HG02678 (cell line): ENCODE results near the gene ADGRV1.
"Not testable (repeated sequence)": the region's sequence is repeated elsewhere in the genome, so short reads cannot be mapped to it uniquely, and the experiment has no call there.

Experiments used
- ATAC-seq: cut with Tn5 transposase; IDR thresholded peaks from one replicate; pipeline ENCODE4 v1.9.1; 2021; ENCODE audit warnings: mild to moderate bottlenecking, moderate library complexity; ENCODE audit not compliant: unreplicated experiment

The ADGRV1 gene

DNA sequence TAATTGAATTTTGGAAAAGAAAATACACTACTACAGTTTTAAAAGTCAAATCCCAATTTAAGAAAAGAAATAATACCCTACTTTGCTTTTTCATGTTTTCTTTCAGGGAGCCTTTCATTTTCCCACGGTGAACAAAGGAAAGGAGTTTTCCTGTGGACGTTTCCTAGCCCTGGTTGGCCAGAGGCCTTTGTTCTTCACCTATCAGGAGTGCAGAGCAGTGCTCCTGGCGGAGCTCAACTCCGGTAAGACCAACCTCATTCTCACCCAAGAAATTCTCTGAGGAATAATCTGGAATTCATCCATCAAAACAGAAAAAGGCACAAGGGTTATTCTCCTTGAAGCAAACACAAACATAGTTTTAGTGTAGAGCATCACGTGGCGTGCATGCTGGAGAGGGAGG, 248.9 kb downstream of the ADGRV1 start:
- no peak for ATAC-seq

DNA sequence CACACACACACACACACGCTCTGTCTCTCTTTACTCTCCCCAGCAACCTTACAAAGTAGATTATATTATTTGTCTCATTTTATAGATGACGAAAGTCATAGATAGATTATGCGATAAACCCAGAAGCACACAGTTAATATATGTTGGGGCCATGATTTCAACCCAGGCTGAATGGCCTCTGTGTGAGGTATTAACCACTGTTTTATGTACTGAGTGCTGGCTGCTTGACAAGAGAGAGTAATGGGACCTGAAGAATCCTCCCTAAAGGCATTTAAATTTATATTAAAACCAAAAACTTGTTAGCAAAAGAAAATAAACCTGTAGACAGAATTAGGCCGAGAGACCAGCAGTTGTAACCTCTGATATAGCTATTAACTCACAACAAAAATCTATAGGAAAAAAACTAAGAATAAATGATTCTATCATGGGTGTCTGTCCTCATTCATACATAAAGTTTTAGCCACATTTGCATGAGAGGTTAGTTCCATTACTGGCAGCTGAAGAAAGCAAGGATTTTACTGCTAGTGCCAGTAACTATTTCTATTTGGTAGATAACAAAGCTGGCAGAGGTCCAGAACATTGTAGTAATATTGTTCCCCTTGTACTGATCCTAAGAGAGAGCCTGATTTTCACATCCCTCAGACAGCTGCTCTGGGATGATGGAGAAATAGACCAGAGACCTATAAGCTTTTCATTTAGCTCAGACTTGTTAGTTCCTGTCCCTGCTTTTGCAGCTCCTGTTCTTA, 250.9 kb downstream of the ADGRV1 start:
- ATAC-seq: no peak

DNA sequence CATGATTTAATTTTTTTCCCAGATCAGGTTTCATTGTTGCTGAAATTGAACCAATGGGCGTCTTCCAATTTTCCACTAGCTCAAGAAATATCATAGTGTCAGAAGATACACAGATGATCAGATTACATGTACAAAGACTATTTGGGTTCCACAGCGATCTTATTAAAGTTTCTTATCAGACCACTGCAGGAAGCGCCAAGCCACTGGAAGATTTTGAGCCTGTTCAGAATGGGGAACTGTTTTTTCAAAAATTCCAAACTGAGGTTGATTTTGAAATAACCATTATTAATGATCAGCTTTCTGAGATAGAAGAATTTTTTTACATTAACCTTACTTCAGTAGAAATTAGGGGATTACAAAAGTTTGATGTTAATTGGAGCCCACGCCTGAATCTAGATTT, 251.6 kb downstream of the ADGRV1 start:
- ATAC-seq: no peak

DNA sequence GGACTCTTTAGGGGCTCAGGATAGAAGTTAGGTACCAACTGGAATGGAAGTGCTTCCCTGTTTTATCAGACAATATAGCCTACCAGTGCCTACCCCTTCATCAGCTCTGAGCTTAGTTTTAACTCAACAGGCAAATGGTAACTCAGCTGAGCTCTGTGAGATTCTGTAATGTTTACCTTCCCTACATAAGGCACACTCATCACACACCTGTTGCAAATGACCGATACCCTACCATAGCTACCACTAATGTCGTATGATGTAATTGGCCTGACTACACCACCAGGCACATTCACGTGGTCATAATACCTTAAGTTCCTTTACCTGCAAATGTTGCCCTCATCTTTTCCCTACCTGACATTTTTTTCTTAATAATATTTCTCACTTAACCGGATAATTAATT, 254.8 kb downstream of the ADGRV1 start:
- no peak for ATAC-seq

DNA sequence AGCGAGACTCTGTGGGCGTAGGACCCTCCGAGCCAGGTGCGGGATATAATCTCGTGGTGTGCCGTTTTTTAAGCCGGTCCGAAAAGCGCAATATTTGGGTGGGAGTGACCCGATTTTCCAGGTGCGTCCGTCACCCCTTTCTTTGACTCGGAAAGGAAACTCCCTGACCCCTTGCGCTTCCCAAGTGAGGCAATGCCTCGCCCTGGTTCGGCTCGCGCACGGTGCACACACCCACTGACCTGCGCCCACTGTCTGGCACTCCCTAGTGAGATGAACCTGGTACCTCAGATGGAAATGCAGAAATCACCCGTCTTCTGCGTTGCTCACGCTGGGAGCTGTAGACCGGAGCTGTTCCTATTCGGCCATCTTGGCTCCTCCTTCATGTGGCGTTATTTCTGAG, 263.5 kb downstream of the ADGRV1 start:
- not testable (repeated sequence) for ATAC-seq

DNA sequence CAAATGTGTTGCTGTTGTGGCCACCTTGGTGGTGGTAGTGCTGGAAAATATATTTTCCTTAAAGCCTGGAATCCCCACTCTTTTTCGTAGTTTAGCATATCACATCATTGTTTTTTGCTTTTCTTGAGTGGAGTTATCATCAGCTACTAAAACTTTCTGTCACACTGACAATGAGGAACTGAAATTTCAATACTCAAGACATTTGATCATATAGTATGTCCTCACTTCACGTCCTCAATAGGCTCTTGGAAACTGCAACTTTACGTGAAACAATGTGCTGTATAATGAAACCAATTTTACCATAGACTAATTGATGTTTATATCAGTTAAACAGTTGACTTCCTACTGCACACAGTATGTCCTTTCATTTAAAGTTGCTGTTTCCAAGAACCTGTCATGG, 265.8 kb downstream of the ADGRV1 start:
- no peak for ATAC-seq

DNA sequence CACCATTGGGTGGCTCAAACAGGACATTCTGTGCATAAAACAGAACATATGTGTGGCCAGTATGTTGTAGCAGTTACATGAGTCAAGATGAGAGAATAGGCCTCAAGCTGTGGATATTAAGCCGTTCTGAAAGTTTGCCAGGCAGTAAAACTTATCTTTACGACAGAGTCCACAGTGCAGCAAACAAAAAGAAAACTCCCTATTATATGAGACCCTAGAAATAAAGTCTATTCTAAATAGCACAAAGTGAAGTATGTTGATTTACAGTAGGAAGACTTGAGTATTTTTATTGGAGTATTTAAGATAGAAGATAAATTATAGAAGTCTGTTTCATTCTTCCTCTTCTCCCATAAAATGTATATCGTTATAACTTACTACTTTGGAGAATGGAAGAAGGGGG, 271.5 kb downstream of the ADGRV1 start:
- no peak for ATAC-seq

- ATAC-seq: no peak
Observed at GRCh38 chr5:90833753-90834152, 275.2 kb downstream of the ADGRV1 start.

- ATAC-seq: no peak
Observed at GRCh38 chr5:90834711-90835110, 276.1 kb downstream of the ADGRV1 start.

DNA sequence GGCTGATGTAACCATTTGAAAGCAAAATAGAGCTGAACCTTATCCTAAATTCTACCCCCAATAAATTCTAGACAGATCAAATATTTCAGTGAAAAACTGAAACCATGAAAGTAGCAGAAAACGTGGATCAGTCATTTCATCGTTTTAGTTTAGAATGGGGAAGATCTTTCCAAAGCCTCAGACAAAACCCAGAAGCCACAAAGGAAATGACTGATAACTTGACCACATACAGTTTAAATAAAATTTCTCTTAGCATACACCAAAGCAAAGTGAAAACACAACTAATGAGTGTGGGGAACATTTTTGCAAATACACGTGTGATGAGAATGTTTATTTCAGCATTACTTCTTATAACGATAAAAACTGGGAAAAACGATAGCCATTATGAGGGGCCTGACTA, 284.8 kb downstream of the ADGRV1 start:
- no peak for ATAC-seq

- ATAC-seq: no peak
Observed at GRCh38 chr5:90844931-90845330, 286.3 kb downstream of the ADGRV1 start.

GRCh38 chr5:90845723-90846554, 287.3 kb downstream of the ADGRV1 start:
- no peak for ATAC-seq

GRCh38 chr5:90847606-90848005, 289.0 kb downstream of the ADGRV1 start:
- not testable (repeated sequence) for ATAC-seq

GRCh38 chr5:90849939-90850338, 291.3 kb downstream of the ADGRV1 start:
- no peak for ATAC-seq

DNA sequence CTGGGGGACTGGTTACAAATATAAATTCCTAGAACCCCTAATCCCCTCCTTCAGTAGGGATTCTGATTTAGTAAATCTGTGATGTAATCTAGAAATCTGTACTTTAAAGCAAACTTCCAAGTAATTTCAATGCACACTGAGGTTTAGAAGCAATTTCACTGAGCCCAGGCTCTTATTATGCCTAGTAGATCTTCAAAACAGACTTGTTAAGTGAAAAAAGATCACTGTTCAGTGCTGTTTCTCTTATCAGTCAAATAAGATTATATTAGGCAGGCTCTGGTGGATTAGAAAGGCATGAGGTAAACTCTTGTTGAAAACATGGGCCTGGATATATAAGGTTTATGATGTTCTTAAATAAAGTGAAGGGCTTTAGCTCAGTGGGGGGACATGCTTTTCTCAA, 293.9 kb downstream of the ADGRV1 start:
- ATAC-seq: no peak

DNA sequence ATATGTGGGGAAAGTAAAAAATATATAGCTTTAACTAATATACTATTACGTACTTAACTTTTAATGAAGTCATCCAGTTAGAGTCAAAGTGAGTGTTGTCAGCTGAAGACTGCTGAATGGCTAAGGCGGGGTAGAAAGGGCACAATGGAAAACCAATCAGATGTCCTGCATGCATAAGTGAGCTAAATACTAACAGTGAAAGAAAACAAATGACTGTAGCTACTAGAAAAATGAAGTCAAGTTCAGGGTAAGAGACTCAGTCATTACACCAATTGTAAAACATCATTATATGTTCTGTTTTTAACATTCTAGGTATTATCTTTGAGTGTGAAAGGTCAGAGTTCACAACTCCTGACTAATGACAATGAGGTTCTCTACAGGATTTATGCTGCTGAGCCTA, 295.2 kb downstream of the ADGRV1 start:
- ATAC-seq: no peak

DNA sequence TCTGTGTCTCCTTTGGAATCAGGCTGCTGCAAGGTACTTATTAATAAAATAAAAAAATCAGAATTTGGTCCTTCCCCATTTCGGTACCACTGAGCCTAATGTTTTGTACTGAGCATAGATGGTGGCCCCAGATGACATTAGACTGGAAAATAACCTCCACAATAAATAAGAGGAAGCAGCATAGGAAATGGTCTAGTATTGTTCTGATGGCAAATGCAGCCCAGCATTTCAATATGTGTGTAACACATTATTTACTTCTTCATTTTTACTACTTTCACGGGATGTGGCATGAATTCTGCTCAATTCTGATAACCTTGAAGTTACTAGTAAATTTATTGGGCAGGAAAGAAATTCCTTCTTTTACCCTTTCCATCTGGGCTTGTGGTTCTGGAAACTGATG, 295.6 kb downstream of the ADGRV1 start:
- no peak for ATAC-seq

GRCh38 chr5:90855296-90856010, 296.9 kb downstream of the ADGRV1 start:
- ATAC-seq: no peak

- ATAC-seq: no peak
Observed at GRCh38 chr5:90861843-90862586, 303.4 kb downstream of the ADGRV1 start.

GRCh38 chr5:90865180-90865579, 306.6 kb downstream of the ADGRV1 start:
- ATAC-seq: no peak

GRCh38 chr5:90866333-90866732, 307.7 kb downstream of the ADGRV1 start:
- ATAC-seq: no peak
